Esophagus squamous epithelium (tissue), 4 donors: ENCODE results near the gene PYGB.

Experiments
- CTCF ChIP-seq, 6 experiments: fragments of 450-650 bp in 4 of 6; fragments of 200-600 bp in 2 of 6; sonication (generic) in 2 of 6; IDR thresholded peaks; one replicate each; pipeline ENCODE4 v1.5.1; 2016 to 2019; ENCODE audit warnings: antibody characterized with exemption in 6 of 6, mild to moderate bottlenecking in 4 of 6, moderate library complexity in 4 of 6
- POLR2A ChIP-seq, 4 donors: fragments of 450-650 bp; IDR thresholded peaks; one replicate each; pipeline ENCODE4 v1.6.1; 2017; ENCODE audit warnings: antibody characterized with exemption in 4 of 4, mild to moderate bottlenecking in 4 of 4, moderate library complexity in 3 of 4

DNA sequence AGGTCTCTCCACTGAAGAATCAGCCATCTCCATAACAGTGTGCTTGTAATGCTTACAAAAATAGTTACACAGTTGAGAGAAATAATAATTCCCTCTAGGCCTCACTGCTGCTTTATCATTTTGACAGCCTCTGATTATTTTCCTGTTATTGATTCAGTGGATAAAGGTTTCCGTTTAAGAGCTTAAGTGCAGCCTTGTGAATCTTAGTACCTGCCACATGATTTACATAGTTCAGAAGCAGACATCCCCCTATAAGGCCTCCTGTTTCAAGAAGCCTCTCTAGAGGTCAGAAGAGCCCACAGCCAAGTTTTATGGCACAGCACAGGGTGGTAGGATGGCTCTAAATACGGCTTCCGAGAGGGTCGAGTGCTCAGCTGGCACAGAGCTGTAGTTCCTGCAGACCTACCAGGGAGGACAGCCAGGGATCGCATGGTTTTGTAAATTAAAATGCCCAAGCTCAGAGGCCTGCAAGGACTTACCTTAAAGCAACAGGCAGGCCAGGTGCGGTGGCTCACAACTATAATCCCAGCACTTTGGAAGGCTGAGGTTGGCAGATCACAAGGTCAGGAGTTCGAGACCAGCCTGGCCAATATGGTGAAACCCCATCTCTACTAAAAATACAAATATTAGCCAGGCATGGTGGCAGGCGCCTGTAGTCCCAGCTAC, 17.6 kb upstream of the PYGB start:
- TF ChIP-seq CTCF (IDR thresholded peaks at IDR 0.05) = no peak
- TF ChIP-seq POLR2A (IDR thresholded peaks at IDR 0.05) = no peak
